Activated CD4-positive, alpha-beta T cell treated with anti-CD3 and anti-CD28 coated beads for 48 hours (primary cell): Measurements from ENCODE around the gene ATP2B3.

ENCODE experiments used
- DNase-seq: peaks from one replicate; pipeline ENCODE4 v3.0.0-alpha.2; 2020

ATP2B3 gene

GRCh38 chrX:153490217-153490930 is 27.1 kb upstream of the ATP2B3 start:
- DNase-seq: no peak

- DNase-seq: no peak
Measured at GRCh38 chrX:153491351-153491914, 26.0 kb upstream of the ATP2B3 start.

- DNase-seq: no peak
Measured at GRCh38 chrX:153491918-153492317, 25.5 kb upstream of the ATP2B3 start.

GRCh38 chrX:153492543-153492942 is 24.9 kb upstream of the ATP2B3 start:
- DNase-seq: no peak

GRCh38 chrX:153493085-153493484 is 24.4 kb upstream of the ATP2B3 start:
- DNase-seq: no peak

- DNase-seq: no peak
Measured at GRCh38 chrX:153494061-153494460, 23.4 kb upstream of the ATP2B3 start.

GRCh38 chrX:153494541-153495361 is 22.7 kb upstream of the ATP2B3 start, which contains the start of gene BGN:
BGN (plus strand) TSS chrX:153494980; CDS start chrX:153504632, 9,652 bp downstream.
- peak; percentile 13 for DNase-seq

GRCh38 chrX:153495362-153495751 is 22.1 kb upstream of the ATP2B3 start:
- no peak for DNase-seq

- no peak for DNase-seq
Measured at GRCh38 chrX:153495903-153496589, 21.4 kb upstream of the ATP2B3 start.

- DNase-seq: no peak
Measured at GRCh38 chrX:153496590-153496959, 20.9 kb upstream of the ATP2B3 start.

- DNase-seq: no peak
Measured at GRCh38 chrX:153498453-153498852, 19.0 kb upstream of the ATP2B3 start.

- DNase-seq: no peak
Measured at GRCh38 chrX:153499341-153499740, 18.1 kb upstream of the ATP2B3 start.

GRCh38 chrX:153499876-153500275 is 17.6 kb upstream of the ATP2B3 start:
- no peak for DNase-seq

- no peak for DNase-seq
Measured at GRCh38 chrX:153500676-153501280, 16.7 kb upstream of the ATP2B3 start.

GRCh38 chrX:153501530-153501929 is 15.9 kb upstream of the ATP2B3 start:
- no peak for DNase-seq

- DNase-seq: no peak
Measured at GRCh38 chrX:153502131-153502530, 15.3 kb upstream of the ATP2B3 start.

GRCh38 chrX:153502796-153503195 is 14.6 kb upstream of the ATP2B3 start:
- no peak for DNase-seq

GRCh38 chrX:153504445-153505016 is 12.9 kb upstream of the ATP2B3 start:
- DNase-seq: no peak

- no peak for DNase-seq
Measured at GRCh38 chrX:153505361-153505760, 12.1 kb upstream of the ATP2B3 start.

- peak; percentile 86 for DNase-seq
Measured at GRCh38 chrX:153507484-153508178, 9.8 kb upstream of the ATP2B3 start.

- no peak for DNase-seq
Measured at GRCh38 chrX:153509592-153509991, 7.8 kb upstream of the ATP2B3 start.

- no peak for DNase-seq
Measured at GRCh38 chrX:153510383-153510782, 7.1 kb upstream of the ATP2B3 start.
